GM21737 (cell line): ENCODE measurements around the gene RRP8.

ENCODE experiments used
- ATAC-seq: cut with Tn5 transposase; IDR thresholded peaks from one replicate; pipeline ENCODE4 v1.9.1; 2021; ENCODE audit warnings: mild to moderate bottlenecking, moderate library complexity; ENCODE audit not compliant: unreplicated experiment

The RRP8 gene

GRCh38 chr11:6619004-6619745 lies 15.8 kb upstream of the RRP8 start, which contains the start of gene TPP1:
TPP1 (minus strand) TSS chr11:6619422; CDS start chr11:6619400, 22 bp downstream.
- peak; percentile 98 for ATAC-seq

DNA sequence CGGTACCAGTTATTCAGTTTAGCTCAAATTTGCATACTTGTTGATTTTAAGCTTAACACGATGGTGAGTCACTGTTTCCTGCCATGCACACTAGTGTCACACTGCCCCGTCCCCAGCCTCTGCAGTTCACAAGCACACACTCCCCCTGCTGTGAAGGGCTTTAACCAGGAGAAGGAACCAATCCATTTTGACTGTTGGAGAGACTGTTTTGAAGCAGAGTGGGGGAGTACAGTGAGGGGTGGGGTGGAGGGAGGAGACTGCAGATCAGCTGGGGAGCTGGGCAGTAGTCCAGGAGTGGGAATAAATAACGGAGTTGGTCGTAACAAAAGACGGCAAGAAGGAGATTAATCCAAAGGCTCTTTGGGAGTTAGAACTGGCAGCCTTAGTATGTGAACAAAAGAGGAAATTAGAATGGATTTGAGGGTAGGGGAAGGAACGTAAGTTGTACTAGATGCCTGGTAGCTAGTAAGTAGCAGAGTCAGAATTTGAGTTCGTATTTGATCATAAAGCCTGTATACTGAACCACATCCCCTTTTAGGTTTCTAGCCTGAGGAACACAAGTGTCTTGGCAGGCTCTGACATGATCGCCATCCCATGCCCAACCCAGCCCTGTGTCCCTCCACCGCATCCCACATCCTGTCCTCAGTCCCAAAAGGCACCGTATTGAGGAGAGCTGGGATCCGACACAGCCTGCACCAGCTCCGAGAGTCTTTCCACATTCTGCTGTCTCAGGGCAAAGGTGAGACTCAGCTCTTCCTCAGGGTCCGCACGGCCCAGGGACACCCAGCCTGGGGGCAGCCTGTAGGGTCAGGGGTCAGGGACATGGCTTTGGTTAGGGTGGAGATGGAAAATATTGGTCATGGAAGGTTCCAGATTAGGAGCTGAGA lies 14.9 kb upstream of the RRP8 start:
- no peak for ATAC-seq

- no peak for ATAC-seq
Observed at GRCh38 chr11:6617315-6617781, 13.9 kb upstream of the RRP8 start.

- ATAC-seq: no peak
Observed at GRCh38 chr11:6616596-6617250, 13.3 kb upstream of the RRP8 start.

DNA sequence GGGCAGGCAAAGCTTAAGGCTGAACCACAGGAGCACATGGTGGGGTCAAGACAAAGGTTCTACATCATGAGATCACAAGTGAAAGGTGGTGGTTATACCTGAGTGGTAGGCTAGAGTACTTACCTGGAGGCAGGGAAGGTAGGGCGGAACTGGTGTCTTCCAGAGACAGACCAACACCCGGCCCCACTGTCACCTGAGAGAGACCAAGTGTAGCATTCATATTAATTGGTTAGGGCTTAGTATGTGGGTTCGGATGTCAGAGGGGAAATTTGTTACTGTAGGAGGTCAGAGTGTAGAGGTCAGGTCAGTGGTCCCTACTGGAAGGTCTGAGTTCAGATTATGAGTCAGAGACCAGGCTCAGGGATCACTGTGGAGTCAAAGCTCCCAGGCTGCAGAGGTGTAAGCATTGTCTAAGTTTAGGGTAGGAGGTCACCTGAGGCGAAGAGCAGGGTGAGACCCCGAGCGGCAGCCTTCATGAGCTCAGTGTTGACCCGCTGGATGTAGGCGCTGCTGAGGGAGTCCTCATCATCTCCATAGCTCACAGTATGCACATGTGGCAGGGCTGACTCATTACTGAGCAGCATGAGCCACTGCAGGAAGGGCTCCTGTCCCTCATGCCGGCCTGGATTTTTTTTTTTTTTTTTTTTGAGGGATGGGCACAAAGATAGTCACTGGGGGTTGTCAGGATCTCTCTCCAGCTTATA lies 12.6 kb upstream of the RRP8 start:
- ATAC-seq: no peak

DNA sequence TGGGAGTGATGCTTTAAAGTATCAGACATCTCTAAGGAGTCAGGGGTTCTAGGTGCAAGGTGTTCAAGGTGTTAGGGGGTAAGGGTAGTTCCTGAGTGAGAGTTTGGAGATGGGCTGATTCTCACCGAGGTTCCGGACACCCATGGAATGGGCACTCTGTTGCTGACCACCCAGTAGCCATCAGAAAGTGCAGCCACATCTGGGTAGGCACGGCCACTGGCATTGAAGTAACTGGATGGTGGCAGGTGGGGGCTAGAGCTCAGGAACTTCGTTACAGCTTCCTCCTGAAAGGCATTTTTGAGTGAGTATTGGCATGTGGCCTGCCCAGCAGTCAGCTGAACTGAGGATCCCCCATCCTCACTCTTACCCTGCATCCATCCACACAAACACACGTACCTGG lies 11.6 kb upstream of the RRP8 start:
- ATAC-seq: no peak

DNA sequence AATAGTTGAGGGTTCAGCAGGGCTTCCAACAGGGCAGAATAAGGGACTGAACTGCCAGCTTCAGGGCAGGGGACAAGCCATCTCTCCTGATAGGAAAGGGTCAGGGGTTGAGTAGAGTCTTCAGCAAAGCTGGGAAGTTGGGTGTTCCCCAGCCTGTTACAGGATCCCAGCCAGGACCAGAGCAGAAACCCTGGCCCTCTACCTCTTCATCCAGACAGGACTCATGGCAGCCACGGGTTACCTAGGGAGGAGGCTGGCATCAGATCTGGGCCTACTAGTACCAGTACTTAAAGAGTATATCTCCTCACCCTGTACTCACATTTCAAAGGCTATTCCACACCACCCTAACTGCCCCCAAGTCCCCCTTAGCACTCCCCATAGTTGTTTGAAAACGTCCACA lies 11.0 kb upstream of the RRP8 start:
- no peak for ATAC-seq

DNA sequence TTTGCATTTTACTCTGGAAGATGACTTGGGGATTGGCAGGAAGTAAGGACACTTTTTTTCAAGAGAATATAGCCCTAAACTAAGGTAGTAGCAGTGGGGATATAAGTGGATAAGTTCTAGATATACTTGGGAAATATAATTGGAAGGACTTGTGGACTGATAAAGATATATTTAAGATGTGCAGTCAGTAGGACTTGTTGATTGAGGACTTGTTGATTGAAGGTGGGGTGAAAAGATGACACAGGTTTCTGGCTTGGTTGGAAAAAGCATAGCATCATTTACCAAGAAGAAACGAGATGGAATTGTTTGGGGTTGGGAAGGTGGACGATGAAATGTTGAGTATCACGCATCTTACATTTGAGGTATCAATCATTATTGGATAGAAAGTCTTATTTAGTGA lies 10.1 kb upstream of the RRP8 start:
- no peak for ATAC-seq

GRCh38 chr11:6612213-6613041 lies 9.0 kb upstream of the RRP8 start, which contains the start of gene TAF10:
TAF10 (minus strand) TSS chr11:6612216; CDS start chr11:6612189, 27 bp downstream.
- peak; percentile 86 for ATAC-seq

- peak; percentile 15 for ATAC-seq
Observed at GRCh38 chr11:6611963-6612212, 8.5 kb upstream of the RRP8 start.

GRCh38 chr11:6611092-6611962 lies 7.9 kb upstream of the RRP8 start:
- no peak for ATAC-seq

DNA sequence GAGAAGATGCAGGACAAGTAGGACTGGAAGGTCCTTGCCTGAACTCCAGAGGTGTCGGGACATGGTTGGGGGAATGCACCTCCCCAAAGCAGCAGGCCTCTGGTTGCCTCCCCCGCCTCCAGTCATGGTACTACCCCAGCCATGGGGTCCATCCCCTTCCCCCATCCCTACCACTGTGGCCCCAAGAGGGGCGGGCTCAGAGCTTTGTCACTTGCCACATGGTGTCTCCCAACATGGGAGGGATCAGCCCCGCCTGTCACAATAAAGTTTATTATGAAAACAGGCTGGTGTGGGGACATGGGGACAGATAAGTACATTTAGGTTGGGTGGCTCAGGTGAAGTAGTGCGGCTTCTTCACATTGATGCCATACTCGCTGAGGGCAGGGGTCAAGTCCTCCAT lies 7.2 kb upstream of the RRP8 start:
- no peak for ATAC-seq

- ATAC-seq: no peak
Observed at GRCh38 chr11:6609502-6610015, 6.1 kb upstream of the RRP8 start.

DNA sequence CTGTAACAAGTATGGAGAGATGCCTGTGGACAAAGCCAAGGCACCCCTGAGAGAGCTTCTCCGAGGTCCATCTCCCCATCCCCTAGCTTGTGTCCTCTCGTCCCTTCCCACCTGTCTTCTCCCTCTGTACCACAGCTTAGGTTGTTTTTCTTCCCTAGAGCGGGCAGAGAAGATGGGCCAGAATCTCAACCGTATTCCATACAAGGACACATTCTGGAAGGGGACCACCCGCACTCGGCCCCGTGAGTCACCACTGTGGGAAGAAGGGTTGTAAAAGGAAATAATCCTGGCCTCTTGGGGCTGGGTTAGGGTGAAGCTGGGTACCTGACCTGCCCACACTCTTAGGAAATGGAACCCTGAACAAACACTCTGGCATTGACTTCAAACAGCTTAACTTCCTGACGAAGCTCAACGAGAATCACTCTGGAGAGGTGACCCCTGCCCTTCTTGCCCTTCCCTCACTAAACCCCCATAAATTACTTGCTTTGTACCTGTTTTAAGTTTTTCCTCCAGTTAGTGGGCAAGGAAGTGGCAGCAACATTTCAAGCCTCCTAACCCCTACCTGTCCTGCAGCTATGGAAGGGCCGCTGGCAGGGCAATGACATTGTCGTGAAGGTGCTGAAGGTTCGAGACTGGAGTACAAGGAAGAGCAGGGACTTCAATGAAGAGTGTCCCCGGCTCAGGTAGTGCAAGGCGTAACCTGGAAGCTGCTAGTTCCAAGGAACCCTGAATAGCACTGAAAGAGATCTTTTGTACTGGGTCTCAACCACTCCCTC lies 5.5 kb upstream of the RRP8 start:
- no peak for ATAC-seq

DNA sequence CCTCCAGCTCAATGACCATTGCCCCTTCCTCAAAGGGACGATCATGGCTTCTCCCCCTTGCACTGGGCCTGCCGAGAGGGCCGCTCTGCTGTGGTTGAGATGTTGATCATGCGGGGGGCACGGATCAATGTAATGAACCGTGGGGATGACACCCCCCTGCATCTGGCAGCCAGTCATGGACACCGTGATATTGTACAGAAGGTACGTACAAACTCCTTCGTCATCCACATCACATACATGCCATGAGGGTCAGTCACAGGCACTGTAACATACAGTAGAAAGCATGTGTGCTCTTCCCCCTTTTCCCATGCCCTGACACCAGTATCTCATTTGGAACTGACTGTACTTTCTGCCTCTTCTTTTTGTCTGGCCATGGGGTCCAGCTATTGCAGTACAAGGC lies 4.6 kb upstream of the RRP8 start:
- ATAC-seq: no peak

DNA sequence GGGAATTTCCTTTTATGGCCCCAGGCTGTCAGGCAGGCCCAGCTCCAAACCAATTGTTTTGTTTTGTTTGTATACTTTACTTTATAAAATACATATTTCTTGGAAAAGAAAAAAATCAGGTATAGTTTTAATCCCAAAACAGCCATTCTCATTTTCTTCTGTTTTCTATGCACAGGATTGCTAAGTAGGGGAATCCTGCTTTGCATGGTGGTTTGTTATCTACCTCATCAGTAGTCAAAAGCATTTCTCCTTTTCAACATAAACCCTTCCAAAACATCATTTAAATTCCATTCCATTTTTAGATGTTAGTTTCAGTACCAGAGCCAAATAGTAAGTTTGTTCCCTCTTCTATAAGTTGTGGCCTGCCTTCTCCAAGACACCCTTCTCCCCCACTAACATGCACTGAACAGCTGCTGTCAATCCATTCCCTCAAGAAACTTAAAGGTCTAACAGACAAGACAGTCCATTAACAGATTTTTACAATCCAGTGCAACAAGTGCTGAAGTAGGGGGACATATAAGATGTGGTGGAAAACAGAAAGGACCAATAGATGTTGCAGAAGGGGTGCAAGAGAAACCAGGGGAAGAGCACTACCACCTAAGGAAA lies 3.9 kb upstream of the RRP8 start:
- no peak for ATAC-seq

- ATAC-seq: peak; percentile 44
Observed at GRCh38 chr11:6606471-6607189, 3.2 kb upstream of the RRP8 start.
